Measurements from ENCODE around the gene SURF4. TPM values are rescaled to one million over a fixed set of nuclear protein-coding genes. Genes with fewer than 3 reads are reported as not detected.
"Not testable (repeated sequence)": the region's sequence is repeated elsewhere in the genome, so short reads cannot be mapped to it uniquely, and the experiment has no call there.

The SURF4 gene
- total RNA-seq, 1 experiment from 2014 or later, result 171 TPM

GRCh38 chr9:133329306-133330156 lies 46.3 kb downstream of the SURF4 start:
- DNase-seq (ENCODE audit: low spot score), result peak; percentile 41
- not testable (repeated sequence) for H3K4me3 Mint-ChIP-seq; ATAC-seq; H3K4me1 Mint-ChIP-seq; H3K27me3 Mint-ChIP-seq (ENCODE audit: low read depth)
- POLR2A ChIA-PET, result interaction anchor here (1.8 kb wide), 1 partner anchor 91 kb away, joined by 7 read pairs; no protein-coding TSS in a partner anchor
- H3K27ac Mint-ChIP-seq, result peak overlapping the region; percentile 90
- H3K36me3 Mint-ChIP-seq, result peaks cover 38% of the 10 kb centered on the region
- peaks cover 29% of the 10 kb centered on the region for H3K9me3 Mint-ChIP-seq
- TF ChIP-seq EMX1 (CRISPR knock-in tag; IDR thresholded peaks at IDR 0.05) (0 out of 2 replicates have a peak, but pooled peaks have one; percentile 71), ZNF671 (CRISPR knock-in tag; IDR thresholded peaks at IDR 0.05) (0 out of 2 replicates have a peak, but pooled peaks have one; percentile 59), ZNF416 (CRISPR knock-in tag; IDR thresholded peaks at IDR 0.05) (0 out of 2 replicates have a peak, but pooled peaks have one; percentile 62), CTCF (IDR thresholded peaks at IDR 0.05) (peak; percentile 65), NFATC4 (CRISPR knock-in tag; IDR thresholded peaks at IDR 0.05) (0 out of 2 replicates have a peak, but pooled peaks have one; percentile 18), ZNF425 (CRISPR knock-in tag; conservative IDR thresholded peaks at IDR 0.05) (0 out of 2 replicates have a peak, but pooled peaks have one; percentile 26), ERG (CRISPR knock-in tag; IDR thresholded peaks at IDR 0.05) (0 out of 2 replicates have a peak, but pooled peaks have one; percentile 7)
- CTCF ChIA-PET, result interaction anchor here (0.5 to 4.0 kb wide), 10 partner anchors 9 to 430 kb away, joined by 3 to 97 read pairs (median 5); no protein-coding TSS in a partner anchor

- TF ChIP-seq IRF1 (CRISPR knock-in tag; IDR thresholded peaks at IDR 0.05) (no peak), ERG (CRISPR knock-in tag; IDR thresholded peaks at IDR 0.05) (no peak), NR2C2 (CRISPR knock-in tag; IDR thresholded peaks at IDR 0.05) (no peak), ZMAT4 (CRISPR knock-in tag; IDR thresholded peaks at IDR 0.05) (peak; percentile 10; the same call in 1 of the 2 replicates)
- CTCF ChIA-PET, result interaction anchor here (4.0 kb wide), 1 partner anchor 140 kb away, joined by 97 read pairs; no protein-coding TSS in a partner anchor
- no peak for DNase-seq (ENCODE audit: low spot score)
- Mint-ChIP-seq H3K4me3 (no peak overlapping the region), H3K27me3 (ENCODE audit: low read depth) (peaks cover 18% of the 10 kb centered on the region), H3K27ac (no peak overlapping the region), H3K9me3 (peaks cover 39% of the 10 kb centered on the region), H3K4me1 (no peaks in the 10 kb centered on the region; the same call in 1 of the 2 replicates), H3K36me3 (peaks cover 33% of the 10 kb centered on the region)
- POLR2A ChIA-PET, result no interaction called here
- ATAC-seq, result no peak
Measured at GRCh38 chr9:133327834-133328484, 47.9 kb downstream of the SURF4 start.

- POLR2A ChIA-PET; H3K4me1 Mint-ChIP-seq; DNase-seq (ENCODE audit: low spot score); H3K4me3 Mint-ChIP-seq; CTCF ChIA-PET; H3K27ac Mint-ChIP-seq; ATAC-seq: not testable (repeated sequence)
- peaks cover 18% of the 10 kb centered on the region for H3K27me3 Mint-ChIP-seq (ENCODE audit: low read depth)
- H3K36me3 Mint-ChIP-seq, result peaks cover 24% of the 10 kb centered on the region
- H3K9me3 Mint-ChIP-seq, result peaks cover 39% of the 10 kb centered on the region
Measured at GRCh38 chr9:133327021-133327420, 48.8 kb downstream of the SURF4 start.
